SK-N-SH (cell line): ENCODE results near the gene LUC7L2. TPM values are rescaled to one million over a fixed set of nuclear protein-coding genes. Genes with fewer than 3 reads are reported as not detected.

ENCODE experiments used
- CTCF ChIA-PET: fragments of 300-600, 350-600 bp; formaldehyde crosslinking; extraction: SDS; loops from one replicate; lab custom pipeline; 2021; lab: Yijun Ruan, JAX
- POLR2A ChIA-PET: fragments of 350-600 bp; sonication (Branson Sonifier 250); formaldehyde crosslinking; extraction: SDS; loops from one replicate; lab custom pipeline; 2020; ENCODE audit warnings: antibody characterized with exemption, inconsistent platforms; lab: Yijun Ruan, JAX
- DNase-seq: peaks from one replicate; pipeline ENCODE4 v3.0.0; 2012
- H2AFZ ChIP-seq: fragments of 200-600 bp; sonication (generic); 2 replicates; pipeline ENCODE4 v1.8.1; 2016; ENCODE audit warnings: antibody characterized with exemption, mild to moderate bottlenecking, low read depth
- H3F3A ChIP-seq: fragments of 200-600 bp; sonication (generic); replicated peaks from 2 replicates; pipeline ENCODE3; 2016; ENCODE audit warnings: antibody characterized with exemption, mild to moderate bottlenecking; ENCODE audit not compliant: insufficient read depth
- H3K27ac ChIP-seq, 2 experiments: fragments of 200-500 bp in 1 of 2; fragments of 200-600 bp in 1 of 2; sonication (Bioruptor generic) in 1 of 2; sonication (generic), shearing (Covaris generic) in 1 of 2; 2 replicates each; pipeline versions ENCODE4 v1.5.1 to v1.6.1; 2014 to 2016; ENCODE audit warnings: low read depth in 2 of 2, inconsistent platforms in 1 of 2, low read length in 1 of 2, mild to moderate bottlenecking in 1 of 2, mixed read lengths in 1 of 2
- H3K27me3 ChIP-seq: fragments of 200-600 bp; sonication (generic), shearing (Covaris generic); 2 replicates; pipeline ENCODE4 v1.6.1; 2016; ENCODE audit warnings: mixed run types; ENCODE audit not compliant: insufficient read depth
- H3K36me3 ChIP-seq, 2 experiments: fragments of 200-500 bp in 1 of 2; fragments of 200-600 bp in 1 of 2; sonication (Bioruptor generic) in 1 of 2; sonication (generic) in 1 of 2; replicated peaks in 1 of 2; 2 replicates each; pipeline versions ENCODE3 to v1.5.1; 2014 to 2016; ENCODE audit warnings: low read length in 1 of 2, mild to moderate bottlenecking in 1 of 2; ENCODE audit not compliant: insufficient read depth in 2 of 2, control insufficient read depth in 1 of 2
- H3K4me1 ChIP-seq, 2 experiments: fragments of 200-500 bp in 1 of 2; fragments of 200-600 bp in 1 of 2; sonication (Bioruptor generic) in 1 of 2; sonication (generic), shearing (Covaris generic) in 1 of 2; 2 replicates each; pipeline versions ENCODE4 v1.5.1 to v1.6.1; 2014 to 2016; ENCODE audit warnings: low read depth in 1 of 2, low read length in 1 of 2, mixed run types in 1 of 2; ENCODE audit not compliant: insufficient read depth in 2 of 2, control insufficient read depth in 1 of 2
- H3K4me2 ChIP-seq: fragments of 200-600 bp; sonication (generic), shearing (Covaris generic); 2 replicates; pipeline ENCODE4 v1.6.1; 2017; ENCODE audit warnings: mixed run types
- H3K4me3 ChIP-seq, 2 experiments: fragments of 200-500 bp in 1 of 2; fragments of 200-600 bp in 1 of 2; sonication (Bioruptor generic) in 1 of 2; sonication (generic), shearing (Covaris generic) in 1 of 2; 2 replicates each; pipeline versions ENCODE4 v1.5.1 to v1.8.1; 2014 to 2016; ENCODE audit warnings: low read depth in 2 of 2, inconsistent platforms in 1 of 2, low read length in 1 of 2, mild to moderate bottlenecking in 1 of 2, mixed read lengths in 1 of 2, moderate library complexity in 1 of 2
- H3K79me2 ChIP-seq: fragments of 200-600 bp; sonication (generic); 2 replicates; pipeline ENCODE4 v1.8.1; 2017; ENCODE audit warnings: mild to moderate bottlenecking; ENCODE audit not compliant: insufficient read depth
- H3K9ac ChIP-seq: fragments of 200-600 bp; sonication (generic); 2 replicates; pipeline ENCODE4 v1.6.1; 2017; ENCODE audit warnings: mixed run types
- H3K9me2 ChIP-seq: fragments of 200-600 bp; sonication (generic); 2 replicates; pipeline ENCODE4 v1.6.1; 2017; ENCODE audit warnings: mixed run types
- H3K9me3 ChIP-seq: fragments of 200-600 bp; sonication (generic); 2 replicates; pipeline ENCODE4 v1.6.1; 2017; ENCODE audit warnings: mixed run types, mild to moderate bottlenecking, moderate library complexity
- H4K20me1 ChIP-seq: fragments of 200-600 bp; sonication (generic); 2 replicates; pipeline ENCODE4 v1.6.1; 2017; ENCODE audit warnings: mild to moderate bottlenecking, mixed run types; ENCODE audit not compliant: insufficient read depth
- EZH2phosphoT487 ChIP-seq: fragments of 200-600 bp; sonication (generic); IDR thresholded peaks from 2 replicates; pipeline ENCODE4 v1.6.1; 2017; ENCODE audit warnings: low read depth, mixed run types, mild to moderate bottlenecking, antibody characterized with exemption, moderate library complexity, borderline replicate concordance
- FOXM1 ChIP-seq: IDR thresholded peaks from 2 replicates; pipeline ENCODE4 v1.4.0; 2012; ENCODE audit warnings: low read depth, mild to moderate bottlenecking
- GABPA ChIP-seq: IDR thresholded peaks from 2 replicates; pipeline ENCODE4 v1.4.0; 2012; ENCODE audit warnings: low read depth, mild to moderate bottlenecking
- JUND ChIP-seq: IDR thresholded peaks from 2 replicates; pipeline ENCODE4 v1.4.0; 2012
- NFIC ChIP-seq: IDR thresholded peaks from 2 replicates; pipeline ENCODE4 v1.4.0; 2012; ENCODE audit warnings: borderline replicate concordance
- NRF1 ChIP-seq: IDR thresholded peaks from 2 replicates; pipeline ENCODE4 v1.6.1; 2012; ENCODE audit warnings: low read depth, mild to moderate bottlenecking, low read length
- POLR2AphosphoS5 ChIP-seq: IDR thresholded peaks from 2 replicates; pipeline ENCODE4 v1.6.1; 2012; ENCODE audit warnings: low read depth, low read length
- RAD21 ChIP-seq: IDR thresholded peaks from 2 replicates; pipeline ENCODE4 v1.6.1; 2012; ENCODE audit warnings: mild to moderate bottlenecking, low read length
- RFX5 ChIP-seq: IDR thresholded peaks from 2 replicates; pipeline ENCODE4 v1.6.1; 2012; ENCODE audit warnings: mild to moderate bottlenecking, improper control_type of control experiment, low read length
- SIN3A ChIP-seq: IDR thresholded peaks from 2 replicates; pipeline ENCODE4 v1.6.1; 2012; ENCODE audit warnings: low read depth, mild to moderate bottlenecking, low read length, moderate library complexity, borderline replicate concordance
- TEAD4 ChIP-seq: IDR thresholded peaks from 2 replicates; pipeline ENCODE4 v1.4.0; 2012; ENCODE audit warnings: mild to moderate bottlenecking, borderline replicate concordance; ENCODE audit not compliant: insufficient read depth
- WGBS: methylation state at CpG from one replicate; pipeline ENCODE4 v1.1.6; 2017; ENCODE audit warnings: low lambda C conversion rate; 5-methylcytosine and 5-hydroxymethylcytosine counted together
- polyA plus RNA-seq, 3 experiments: library from polyadenylated mRNA; depleted of rRNA; stranded (reverse); fragments of >200 nt; gene quantifications; 2 replicates each; pipeline ENCODE4 v1.2.3, GENCODE V29; 2012
- TF ChIP-seq, protein P1 (sequence below): fragments of 200-600 bp; sonication (generic); IDR thresholded peaks from 2 replicates; pipeline ENCODE4 v1.6.1; 2017; ENCODE audit warnings: antibody characterized with exemption, mild to moderate bottlenecking, moderate library complexity
- TF ChIP-seq, protein P2 (sequence below): IDR thresholded peaks from 2 replicates; pipeline ENCODE4 v1.4.0; 2012; ENCODE audit warnings: low read depth, borderline replicate concordance
- TF ChIP-seq, protein P3 (sequence below): IDR thresholded peaks from 2 replicates; pipeline ENCODE4 v1.6.1; 2012; ENCODE audit warnings: mild to moderate bottlenecking, low read depth, low read length, moderate library complexity
- TF ChIP-seq, protein P4 (sequence below): IDR thresholded peaks from 2 replicates; pipeline ENCODE4 v1.4.0; 2012; ENCODE audit warnings: low read depth, borderline replicate concordance
- TF ChIP-seq, protein P5 (sequence below): IDR thresholded peaks from 2 replicates; pipeline ENCODE4 v1.4.0; 2012; ENCODE audit warnings: low read depth

The LUC7L2 gene
- polyA plus RNA-seq, 1 of the 3 experiments (the other 2 are of a cell fraction): 45.7 TPM

DNA sequence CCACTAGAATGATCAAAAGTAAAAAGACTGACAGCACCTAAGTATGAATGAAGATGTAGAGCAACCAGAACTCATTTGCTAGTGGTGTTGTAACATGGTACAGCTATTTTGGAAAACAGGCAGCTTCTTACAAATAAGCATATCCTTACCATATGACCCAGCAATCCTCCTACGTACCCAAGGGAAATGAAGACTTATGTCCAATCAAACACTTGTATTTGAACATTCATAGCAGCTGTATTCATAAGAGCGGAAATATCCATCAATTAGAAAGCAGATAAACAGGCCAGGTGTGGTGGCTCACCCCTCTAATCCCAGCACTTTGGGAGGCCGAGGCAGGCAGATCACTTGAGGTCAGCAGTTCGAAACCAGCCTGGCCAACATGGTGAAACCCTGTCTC is 70.7 kb downstream of the LUC7L2 start:
- 0 out of 2 replicates have a peak, but pooled peaks cover 3% of the 10 kb centered on the region for H4K20me1 ChIP-seq
- no peaks in the 10 kb centered on the region for H3K9me3 ChIP-seq
- no peaks in the 10 kb centered on the region for H3K9me2 ChIP-seq
- H3K27me3 ChIP-seq: no peaks in the 10 kb centered on the region
- CTCF ChIA-PET: interaction anchor here (1.2 kb wide), 1 partner anchor 10 kb away, joined by 4 read pairs; no protein-coding TSS in a partner anchor
- no peak overlapping the region for H3K27ac ChIP-seq
- no peak overlapping the region for H2AFZ ChIP-seq
- H3K36me3 ChIP-seq: peaks cover 6 to 29% of the 10 kb centered on the region in 2 experiments
- no peak overlapping the region for H3K4me3 ChIP-seq
- H3K4me1 ChIP-seq: no peaks in the 10 kb centered on the region; a peak in 1 of 4 replicates
- DNase-seq: no peak
- POLR2A ChIA-PET: no interaction called here
- peaks cover 3% of the 10 kb centered on the region; the same call in 1 of the 2 replicates for H3K79me2 ChIP-seq
- peaks cover 4% of the 10 kb centered on the region for H3F3A ChIP-seq
- H3K4me2 ChIP-seq: no peak overlapping the region
- H3K9ac ChIP-seq: no peak overlapping the region
- WGBS: 97% methylated on average over 4 of the region's 4 CpGs
- TF ChIP-seq FOXM1 (no peak), SIN3A (no peak), RAD21 (no peak), RFX5 (no peak), POLR2AphosphoS5 (no peak), GABPA (no peak), NFIC (no peak), NRF1 (no peak), JUND (no peak), EZH2phosphoT487 (no peak), TEAD4 (no peak)
- TF ChIP-seq, protein P1, sequence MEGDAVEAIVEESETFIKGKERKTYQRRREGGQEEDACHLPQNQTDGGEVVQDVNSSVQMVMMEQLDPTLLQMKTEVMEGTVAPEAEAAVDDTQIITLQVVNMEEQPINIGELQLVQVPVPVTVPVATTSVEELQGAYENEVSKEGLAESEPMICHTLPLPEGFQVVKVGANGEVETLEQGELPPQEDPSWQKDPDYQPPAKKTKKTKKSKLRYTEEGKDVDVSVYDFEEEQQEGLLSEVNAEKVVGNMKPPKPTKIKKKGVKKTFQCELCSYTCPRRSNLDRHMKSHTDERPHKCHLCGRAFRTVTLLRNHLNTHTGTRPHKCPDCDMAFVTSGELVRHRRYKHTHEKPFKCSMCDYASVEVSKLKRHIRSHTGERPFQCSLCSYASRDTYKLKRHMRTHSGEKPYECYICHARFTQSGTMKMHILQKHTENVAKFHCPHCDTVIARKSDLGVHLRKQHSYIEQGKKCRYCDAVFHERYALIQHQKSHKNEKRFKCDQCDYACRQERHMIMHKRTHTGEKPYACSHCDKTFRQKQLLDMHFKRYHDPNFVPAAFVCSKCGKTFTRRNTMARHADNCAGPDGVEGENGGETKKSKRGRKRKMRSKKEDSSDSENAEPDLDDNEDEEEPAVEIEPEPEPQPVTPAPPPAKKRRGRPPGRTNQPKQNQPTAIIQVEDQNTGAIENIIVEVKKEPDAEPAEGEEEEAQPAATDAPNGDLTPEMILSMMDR: no peak
- TF ChIP-seq, protein P2, sequence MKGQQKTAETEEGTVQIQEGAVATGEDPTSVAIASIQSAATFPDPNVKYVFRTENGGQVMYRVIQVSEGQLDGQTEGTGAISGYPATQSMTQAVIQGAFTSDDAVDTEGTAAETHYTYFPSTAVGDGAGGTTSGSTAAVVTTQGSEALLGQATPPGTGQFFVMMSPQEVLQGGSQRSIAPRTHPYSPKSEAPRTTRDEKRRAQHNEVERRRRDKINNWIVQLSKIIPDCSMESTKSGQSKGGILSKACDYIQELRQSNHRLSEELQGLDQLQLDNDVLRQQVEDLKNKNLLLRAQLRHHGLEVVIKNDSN: no peak
- TF ChIP-seq, protein P3, sequence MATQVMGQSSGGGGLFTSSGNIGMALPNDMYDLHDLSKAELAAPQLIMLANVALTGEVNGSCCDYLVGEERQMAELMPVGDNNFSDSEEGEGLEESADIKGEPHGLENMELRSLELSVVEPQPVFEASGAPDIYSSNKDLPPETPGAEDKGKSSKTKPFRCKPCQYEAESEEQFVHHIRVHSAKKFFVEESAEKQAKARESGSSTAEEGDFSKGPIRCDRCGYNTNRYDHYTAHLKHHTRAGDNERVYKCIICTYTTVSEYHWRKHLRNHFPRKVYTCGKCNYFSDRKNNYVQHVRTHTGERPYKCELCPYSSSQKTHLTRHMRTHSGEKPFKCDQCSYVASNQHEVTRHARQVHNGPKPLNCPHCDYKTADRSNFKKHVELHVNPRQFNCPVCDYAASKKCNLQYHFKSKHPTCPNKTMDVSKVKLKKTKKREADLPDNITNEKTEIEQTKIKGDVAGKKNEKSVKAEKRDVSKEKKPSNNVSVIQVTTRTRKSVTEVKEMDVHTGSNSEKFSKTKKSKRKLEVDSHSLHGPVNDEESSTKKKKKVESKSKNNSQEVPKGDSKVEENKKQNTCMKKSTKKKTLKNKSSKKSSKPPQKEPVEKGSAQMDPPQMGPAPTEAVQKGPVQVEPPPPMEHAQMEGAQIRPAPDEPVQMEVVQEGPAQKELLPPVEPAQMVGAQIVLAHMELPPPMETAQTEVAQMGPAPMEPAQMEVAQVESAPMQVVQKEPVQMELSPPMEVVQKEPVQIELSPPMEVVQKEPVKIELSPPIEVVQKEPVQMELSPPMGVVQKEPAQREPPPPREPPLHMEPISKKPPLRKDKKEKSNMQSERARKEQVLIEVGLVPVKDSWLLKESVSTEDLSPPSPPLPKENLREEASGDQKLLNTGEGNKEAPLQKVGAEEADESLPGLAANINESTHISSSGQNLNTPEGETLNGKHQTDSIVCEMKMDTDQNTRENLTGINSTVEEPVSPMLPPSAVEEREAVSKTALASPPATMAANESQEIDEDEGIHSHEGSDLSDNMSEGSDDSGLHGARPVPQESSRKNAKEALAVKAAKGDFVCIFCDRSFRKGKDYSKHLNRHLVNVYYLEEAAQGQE: no peak
- TF ChIP-seq, protein P4, sequence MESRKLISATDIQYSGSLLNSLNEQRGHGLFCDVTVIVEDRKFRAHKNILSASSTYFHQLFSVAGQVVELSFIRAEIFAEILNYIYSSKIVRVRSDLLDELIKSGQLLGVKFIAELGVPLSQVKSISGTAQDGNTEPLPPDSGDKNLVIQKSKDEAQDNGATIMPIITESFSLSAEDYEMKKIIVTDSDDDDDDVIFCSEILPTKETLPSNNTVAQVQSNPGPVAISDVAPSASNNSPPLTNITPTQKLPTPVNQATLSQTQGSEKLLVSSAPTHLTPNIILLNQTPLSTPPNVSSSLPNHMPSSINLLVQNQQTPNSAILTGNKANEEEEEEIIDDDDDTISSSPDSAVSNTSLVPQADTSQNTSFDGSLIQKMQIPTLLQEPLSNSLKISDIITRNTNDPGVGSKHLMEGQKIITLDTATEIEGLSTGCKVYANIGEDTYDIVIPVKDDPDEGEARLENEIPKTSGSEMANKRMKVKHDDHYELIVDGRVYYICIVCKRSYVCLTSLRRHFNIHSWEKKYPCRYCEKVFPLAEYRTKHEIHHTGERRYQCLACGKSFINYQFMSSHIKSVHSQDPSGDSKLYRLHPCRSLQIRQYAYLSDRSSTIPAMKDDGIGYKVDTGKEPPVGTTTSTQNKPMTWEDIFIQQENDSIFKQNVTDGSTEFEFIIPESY: no peak
- TF ChIP-seq, protein P5, sequence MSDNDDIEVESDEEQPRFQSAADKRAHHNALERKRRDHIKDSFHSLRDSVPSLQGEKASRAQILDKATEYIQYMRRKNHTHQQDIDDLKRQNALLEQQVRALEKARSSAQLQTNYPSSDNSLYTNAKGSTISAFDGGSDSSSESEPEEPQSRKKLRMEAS: no peak
